H9 (cell line): ENCODE results near the gene CLCN2. TPM values are rescaled to one million over a fixed set of nuclear protein-coding genes. Genes with fewer than 3 reads are reported as not detected.

Experiments used
- DNase-seq: peaks from one replicate; pipeline ENCODE4 v3.0.0-alpha.2; 2017
- H2AFZ ChIP-seq: one replicate; pipeline ENCODE4 v1.6.1; 2013; ENCODE audit warnings: mild to moderate bottlenecking, low read length, control low read depth, moderate library complexity
- H2AK5ac ChIP-seq: 2 replicates; pipeline ENCODE4 v1.6.1; 2013; ENCODE audit warnings: low read length, control low read depth, mixed read lengths; ENCODE audit not compliant: insufficient read length
- H2BK120ac ChIP-seq: one replicate; pipeline ENCODE4 v1.6.1; 2013; ENCODE audit warnings: low read depth, mild to moderate bottlenecking, low read length, control low read depth, inconsistent platforms; ENCODE audit not compliant: poor library complexity, severe bottlenecking
- H2BK12ac ChIP-seq: 2 replicates; pipeline ENCODE4 v1.6.1; 2013; ENCODE audit warnings: low read length, control low read depth, mixed read lengths, low read depth; ENCODE audit not compliant: insufficient read length
- H2BK15ac ChIP-seq: 2 replicates; pipeline ENCODE4 v1.6.1; 2013; ENCODE audit warnings: low read depth, low read length, control low read depth
- H2BK20ac ChIP-seq: one replicate; pipeline ENCODE4 v1.6.1; 2013; ENCODE audit warnings: low read depth, mild to moderate bottlenecking, low read length, control low read depth, inconsistent platforms; ENCODE audit not compliant: poor library complexity, severe bottlenecking
- H2BK5ac ChIP-seq: 2 replicates; pipeline ENCODE4 v1.6.1; 2013; ENCODE audit warnings: low read length, control low read depth, mixed read lengths; ENCODE audit not compliant: insufficient read length
- H3K14ac ChIP-seq: 2 replicates; pipeline ENCODE4 v1.6.1; 2013; ENCODE audit warnings: low read length, control low read depth; ENCODE audit not compliant: insufficient read depth
- H3K18ac ChIP-seq: 2 replicates; pipeline ENCODE4 v1.6.1; 2013; ENCODE audit warnings: low read depth, mild to moderate bottlenecking, mixed read lengths, low read length, control low read depth; ENCODE audit not compliant: insufficient read length
- H3K23ac ChIP-seq: 2 replicates; pipeline ENCODE4 v1.6.1; 2013; ENCODE audit warnings: low read length, control low read depth, mixed read lengths, low read depth; ENCODE audit not compliant: insufficient read length
- H3K23me2 ChIP-seq: 2 replicates; pipeline ENCODE4 v1.6.1; 2013; ENCODE audit warnings: low read depth, mild to moderate bottlenecking, mixed read lengths, low read length, control low read depth; ENCODE audit not compliant: insufficient read length, poor library complexity, severe bottlenecking
- H3K27ac ChIP-seq: 2 replicates; pipeline ENCODE4 v1.5.1; 2013; ENCODE audit warnings: low read length, control low read depth, mixed read lengths, low read depth; ENCODE audit not compliant: insufficient read length
- H3K27me3 ChIP-seq: 2 replicates; pipeline ENCODE4 v1.6.1; 2013; ENCODE audit warnings: low read length, control low read depth, inconsistent platforms; ENCODE audit not compliant: insufficient read depth
- H3K4ac ChIP-seq: 2 replicates; pipeline ENCODE4 v1.6.1; 2013; ENCODE audit warnings: low read depth, mild to moderate bottlenecking, control low read depth, inconsistent platforms, low read length, moderate library complexity
- H3K4me1 ChIP-seq: 2 replicates; pipeline ENCODE4 v1.6.1; 2013; ENCODE audit warnings: low read length, control low read depth, inconsistent platforms; ENCODE audit not compliant: insufficient read depth
- H3K4me2 ChIP-seq: 2 replicates; pipeline ENCODE4 v1.6.1; 2013; ENCODE audit warnings: low read length, control low read depth, mixed read lengths; ENCODE audit not compliant: insufficient read length, insufficient read depth
- H3K56ac ChIP-seq: 2 replicates; pipeline ENCODE4 v1.6.1; 2013; ENCODE audit warnings: low read depth, mild to moderate bottlenecking, mixed read lengths, low read length, control low read depth; ENCODE audit not compliant: insufficient read length
- H3K79me1 ChIP-seq: 2 replicates; pipeline ENCODE4 v1.6.1; 2013; ENCODE audit warnings: low read depth, mild to moderate bottlenecking, moderate library complexity, low read length, control low read depth, inconsistent platforms; ENCODE audit not compliant: insufficient read depth, poor library complexity, severe bottlenecking
- H3K79me2 ChIP-seq: 2 replicates; pipeline ENCODE4 v1.6.1; 2013; ENCODE audit warnings: low read length, control low read depth, inconsistent platforms; ENCODE audit not compliant: insufficient read depth
- H3K9ac ChIP-seq: 2 replicates; pipeline ENCODE4 v1.6.1; 2013; ENCODE audit warnings: low read length, control low read depth, mixed read lengths; ENCODE audit not compliant: insufficient read length; ENCODE audit errors: extremely low read depth
- H3K9me3 ChIP-seq: one replicate; pipeline ENCODE4 v1.6.1; 2013; ENCODE audit warnings: low read depth, low read length, inconsistent platforms; ENCODE audit not compliant: control insufficient read depth
- H3T11ph ChIP-seq: one replicate; pipeline ENCODE4 v1.6.1; 2013; ENCODE audit warnings: mild to moderate bottlenecking, low read length, control low read depth, inconsistent platforms
- H4K20me1 ChIP-seq: one replicate; pipeline ENCODE4 v1.6.1; 2013; ENCODE audit not compliant: control insufficient read depth, insufficient read length, insufficient read depth
- H4K5ac ChIP-seq: 2 replicates; pipeline ENCODE4 v1.6.1; 2013; ENCODE audit warnings: low read depth, mild to moderate bottlenecking, mixed read lengths, low read length, control low read depth; ENCODE audit not compliant: insufficient read length
- H4K8ac ChIP-seq: replicated peaks from 2 replicates; pipeline ENCODE4 v1.6.1; 2013; ENCODE audit warnings: low read length, control low read depth, mixed read lengths, low read depth; ENCODE audit not compliant: insufficient read length
- H4K91ac ChIP-seq: 2 replicates; pipeline ENCODE4 v1.6.1; 2013; ENCODE audit warnings: low read depth, mild to moderate bottlenecking, moderate library complexity, mixed read lengths, low read length, control low read depth; ENCODE audit not compliant: insufficient read length
- H3K27ac Mint-ChIP-seq, 3 experiments: 2 replicates in 2 of 3; 3 replicates in 1 of 3; pipeline ENCODE4 v1.8.0; 2020 to 2021; ENCODE audit warnings: mixed read lengths in 3 of 3, mild to moderate bottlenecking in 1 of 3, moderate library complexity in 1 of 3
- H3K27me3 Mint-ChIP-seq: 2 replicates; pipeline ENCODE4 v1.8.0; 2021; ENCODE audit warnings: low read depth, mild to moderate bottlenecking, moderate library complexity, mixed read lengths
- H3K36me3 Mint-ChIP-seq, 3 experiments: 2 replicates in 2 of 3; 3 replicates in 1 of 3; pipeline ENCODE4 v1.8.0; 2020 to 2021; ENCODE audit warnings: low read depth in 3 of 3, mixed read lengths in 3 of 3; ENCODE audit not compliant: insufficient read depth in 1 of 3
- H3K4me1 Mint-ChIP-seq, 2 experiments: 2 replicates each; pipeline ENCODE4 v1.8.0; 2020; ENCODE audit warnings: mixed read lengths in 2 of 2
- H3K4me3 Mint-ChIP-seq, 2 experiments: 2 replicates in 1 of 2; 3 replicates in 1 of 2; pipeline ENCODE4 v1.8.0; 2020 to 2021; ENCODE audit warnings: mild to moderate bottlenecking in 2 of 2, mixed read lengths in 2 of 2, moderate library complexity in 1 of 2
- H3K9me3 Mint-ChIP-seq, 2 experiments: 2 replicates in 1 of 2; 3 replicates in 1 of 2; pipeline ENCODE4 v1.8.0; 2020; ENCODE audit warnings: mild to moderate bottlenecking in 2 of 2, mixed read lengths in 2 of 2, moderate library complexity in 1 of 2
- WGBS: extraction: QIAGEN DNeasy Blood & Tissue Kit; methylation state at CpG from one replicate; pipeline ENCODE4 v1.1.7; 2013; ENCODE audit warnings: missing lambda C conversion rate, low lambda C conversion rate, mixed read lengths; ENCODE audit not compliant: insufficient read length; ENCODE audit errors: extremely low coverage; 5-methylcytosine and 5-hydroxymethylcytosine counted together
- total RNA-seq: library from RNA; stranded (reverse); gene quantifications from 2 replicates; pipeline ENCODE4 v1.2.1, GENCODE V29; 2021
- TF ChIP-seq, protein P1 (sequence below): fragments of 200-600 bp; sonication (generic); conservative IDR thresholded peaks from 3 replicates; pipeline ENCODE4 v1.8.0; 2021; ENCODE audit warnings: antibody characterized with exemption, mild to moderate bottlenecking

The CLCN2 gene
- total RNA-seq, 1 experiment from 2014 or later = 17.2 TPM

DNA sequence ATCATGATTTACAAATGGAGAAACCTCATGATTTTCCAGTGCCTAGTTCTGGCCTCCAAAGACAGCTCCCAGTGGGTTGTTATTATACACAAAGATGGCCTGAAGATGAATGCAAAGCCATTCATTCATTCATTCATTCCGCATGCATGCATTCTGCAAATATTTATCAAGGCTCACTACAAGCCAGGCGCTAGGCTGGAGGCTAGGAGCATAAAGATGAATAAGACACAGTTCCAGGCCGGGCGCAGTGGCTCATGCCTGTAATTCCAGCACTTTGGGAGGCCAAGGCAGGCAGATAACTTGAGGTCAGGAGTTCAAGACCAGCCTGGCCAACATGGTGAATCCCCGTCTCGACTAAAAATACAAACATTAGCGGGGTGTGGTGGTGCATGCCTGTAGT lies 64.8 kb downstream of the CLCN2 start:
- H2BK120ac ChIP-seq = no peak overlapping the region
- H3K23ac ChIP-seq = no peak overlapping the region
- no peak overlapping the region for H2AK5ac ChIP-seq
- no peak overlapping the region for H3K4ac ChIP-seq
- no peaks in the 10 kb centered on the region for H3K4me1 ChIP-seq
- peaks cover 9 to 11% of the 10 kb centered on the region in 2 experiments for H3K4me1 Mint-ChIP-seq
- H3K27me3 ChIP-seq = no peaks in the 10 kb centered on the region
- H3K4me2 ChIP-seq = no peak overlapping the region
- H3K79me1 ChIP-seq = no peaks in the 10 kb centered on the region
- H2AFZ ChIP-seq = no peak overlapping the region
- no peak for DNase-seq
- WGBS = no CpG with 5 or more reads among the region's 7 CpGs
- peaks cover 8% of the 10 kb centered on the region for H3K27me3 Mint-ChIP-seq
- H3K18ac ChIP-seq = no peak overlapping the region
- no peaks in the 10 kb centered on the region for H4K20me1 ChIP-seq
- H3K27ac ChIP-seq = no peak overlapping the region
- H2BK5ac ChIP-seq = no peak overlapping the region
- H3K36me3 Mint-ChIP-seq = peaks cover 16 to 22% (median 21%) of the 10 kb centered on the region in 3 experiments; a peak in 6 of 7 replicates
- no peak overlapping the region for H2BK20ac ChIP-seq
- H3K4me3 Mint-ChIP-seq = no peak overlapping the region; a peak in 1 of 5 replicates
- TF ChIP-seq, protein P1, sequence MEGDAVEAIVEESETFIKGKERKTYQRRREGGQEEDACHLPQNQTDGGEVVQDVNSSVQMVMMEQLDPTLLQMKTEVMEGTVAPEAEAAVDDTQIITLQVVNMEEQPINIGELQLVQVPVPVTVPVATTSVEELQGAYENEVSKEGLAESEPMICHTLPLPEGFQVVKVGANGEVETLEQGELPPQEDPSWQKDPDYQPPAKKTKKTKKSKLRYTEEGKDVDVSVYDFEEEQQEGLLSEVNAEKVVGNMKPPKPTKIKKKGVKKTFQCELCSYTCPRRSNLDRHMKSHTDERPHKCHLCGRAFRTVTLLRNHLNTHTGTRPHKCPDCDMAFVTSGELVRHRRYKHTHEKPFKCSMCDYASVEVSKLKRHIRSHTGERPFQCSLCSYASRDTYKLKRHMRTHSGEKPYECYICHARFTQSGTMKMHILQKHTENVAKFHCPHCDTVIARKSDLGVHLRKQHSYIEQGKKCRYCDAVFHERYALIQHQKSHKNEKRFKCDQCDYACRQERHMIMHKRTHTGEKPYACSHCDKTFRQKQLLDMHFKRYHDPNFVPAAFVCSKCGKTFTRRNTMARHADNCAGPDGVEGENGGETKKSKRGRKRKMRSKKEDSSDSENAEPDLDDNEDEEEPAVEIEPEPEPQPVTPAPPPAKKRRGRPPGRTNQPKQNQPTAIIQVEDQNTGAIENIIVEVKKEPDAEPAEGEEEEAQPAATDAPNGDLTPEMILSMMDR = no peak
- no peaks in the 10 kb centered on the region; a peak in 1 of 5 replicates for H3K9me3 Mint-ChIP-seq
- H3K56ac ChIP-seq = no peak overlapping the region
- peaks cover 6% of the 10 kb centered on the region for H3K23me2 ChIP-seq
- no peak overlapping the region for H3K27ac Mint-ChIP-seq
- H3K9me3 ChIP-seq = no peaks in the 10 kb centered on the region
- H4K91ac ChIP-seq = no peak overlapping the region
- H2BK12ac ChIP-seq = no peak overlapping the region
- H3K79me2 ChIP-seq = peaks cover 11% of the 10 kb centered on the region; the same call in 1 of the 2 replicates
- H2BK15ac ChIP-seq = no peak overlapping the region
- no peak overlapping the region for H4K5ac ChIP-seq
- H3T11ph ChIP-seq = no peak overlapping the region
- H4K8ac ChIP-seq = no peak overlapping the region
- no peak overlapping the region for H3K9ac ChIP-seq
- H3K14ac ChIP-seq = no peak overlapping the region

Other genes with a start within 250 kb of the CLCN2 start
- gene EIF2B5, start 226.2 kb downstream of the CLCN2 start, total RNA-seq = 38.4 and 42.0 TPM in 2 replicates
- gene DVL3, start 206.2 kb downstream of the CLCN2 start, total RNA-seq = 64.7 and 69.7 TPM in 2 replicates
- gene AP2M1, start 186.8 kb downstream of the CLCN2 start, total RNA-seq = 443 and 459 TPM in 2 replicates
- gene ABCF3, start 175.4 kb downstream of the CLCN2 start, total RNA-seq = 56.1 and 58.4 TPM in 2 replicates
- 2.7 TPM in 2 replicates for gene VWA5B2, start 132.0 kb downstream of the CLCN2 start, total RNA-seq
- 54.1 and 62.2 TPM in 2 replicates for gene ALG3, start 112.6 kb downstream of the CLCN2 start, total RNA-seq
- gene EEF1AKMT4, start 111.9 kb downstream of the CLCN2 start, total RNA-seq = 8.1 and 9.8 TPM in 2 replicates
- 12.6 and 13.9 TPM in 2 replicates for gene CAMK2N2, start 100.1 kb downstream of the CLCN2 start, total RNA-seq
- gene ECE2, start 85.6 kb downstream of the CLCN2 start, total RNA-seq = not detected in 2 replicates
- 337 and 344 TPM in 2 replicates for gene PSMD2, start 62.4 kb downstream of the CLCN2 start, total RNA-seq
- 532 and 544 TPM in 2 replicates for gene EIF4G1, start 47.0 kb downstream of the CLCN2 start, total RNA-seq
- 14.4 and 15.5 TPM in 2 replicates for gene FAM131A, start 24.0 kb downstream of the CLCN2 start, total RNA-seq
- gene POLR2H, start 105 bp upstream of the CLCN2 start, total RNA-seq = 115 and 122 TPM in 2 replicates
- gene THPO, start 16.6 kb upstream of the CLCN2 start, total RNA-seq = 0.64 and 0.85 TPM in 2 replicates
- 1.8 and 1.9 TPM in 2 replicates for gene CHRD, start 18.4 kb upstream of the CLCN2 start, total RNA-seq
- gene EPHB3, start 200.2 kb upstream of the CLCN2 start, total RNA-seq = 0.59 and 1.0 TPM in 2 replicates